Activated naive CD4-positive, alpha-beta T cell treated with anti-CD3 and anti-CD28 coated beads, Interleukin-2, amount 50 U/mL, for 24 hours (primary cell): Measurements from ENCODE around the gene SFXN2.
"Not testable (repeated sequence)": the region's sequence is repeated elsewhere in the genome, so short reads cannot be mapped to it uniquely, and the experiment has no call there.

Experiments used
- H3K27ac Mint-ChIP-seq: one replicate; pipeline ENCODE4 v1.8.0; 2021; ENCODE audit warnings: mild to moderate bottlenecking, mixed read lengths
- H3K27me3 Mint-ChIP-seq: one replicate; pipeline ENCODE4 v1.8.0; 2021; ENCODE audit warnings: mixed read lengths
- H3K36me3 Mint-ChIP-seq: one replicate; pipeline ENCODE4 v1.8.0; 2021; ENCODE audit warnings: mixed read lengths
- H3K4me1 Mint-ChIP-seq: one replicate; pipeline ENCODE4 v1.8.0; 2021; ENCODE audit warnings: mixed read lengths
- H3K4me3 Mint-ChIP-seq: one replicate; pipeline ENCODE4 v1.8.0; 2021; ENCODE audit warnings: mild to moderate bottlenecking, mixed read lengths
- H3K9me3 Mint-ChIP-seq: one replicate; pipeline ENCODE4 v1.8.0; 2021; ENCODE audit warnings: mixed read lengths

SFXN2 gene

GRCh38 chr10:102727037-102727818 lies 12.8 kb downstream of the SFXN2 start:
- H3K4me1 Mint-ChIP-seq: peaks cover 5% of the 10 kb centered on the region
- no peak overlapping the region for H3K4me3 Mint-ChIP-seq
- H3K36me3 Mint-ChIP-seq: peaks cover 9% of the 10 kb centered on the region
- H3K9me3 Mint-ChIP-seq: no peaks in the 10 kb centered on the region
- H3K27ac Mint-ChIP-seq: no peak overlapping the region
- H3K27me3 Mint-ChIP-seq: no peaks in the 10 kb centered on the region

- H3K27ac Mint-ChIP-seq: no peak overlapping the region
- H3K4me1 Mint-ChIP-seq: peaks cover 4% of the 10 kb centered on the region
- H3K27me3 Mint-ChIP-seq: no peaks in the 10 kb centered on the region
- no peaks in the 10 kb centered on the region for H3K9me3 Mint-ChIP-seq
- no peak overlapping the region for H3K4me3 Mint-ChIP-seq
- H3K36me3 Mint-ChIP-seq: peaks cover 5% of the 10 kb centered on the region
These were observed 14.9 kb downstream of the SFXN2 start for GRCh38 chr10:102729029-102730026.

GRCh38 chr10:102731222-102731800 lies 16.9 kb downstream of the SFXN2 start:
- Mint-ChIP-seq H3K27me3 (no peaks in the 10 kb centered on the region), H3K27ac (no peak overlapping the region), H3K4me3 (no peak overlapping the region), H3K4me1 (peaks cover 4% of the 10 kb centered on the region), H3K9me3 (no peaks in the 10 kb centered on the region), H3K36me3 (peaks cover 3% of the 10 kb centered on the region)

- Mint-ChIP-seq H3K9me3 (no peaks in the 10 kb centered on the region), H3K27ac (peak overlapping the region; percentile 23), H3K27me3 (no peaks in the 10 kb centered on the region), H3K36me3 (peaks cover 3% of the 10 kb centered on the region), H3K4me3 (no peak overlapping the region), H3K4me1 (peaks cover 4% of the 10 kb centered on the region)
These were observed 18.2 kb downstream of the SFXN2 start for GRCh38 chr10:102732661-102733060.

- no peaks in the 10 kb centered on the region for H3K27me3 Mint-ChIP-seq
- H3K4me3 Mint-ChIP-seq: no peak overlapping the region
- no peak overlapping the region for H3K27ac Mint-ChIP-seq
- H3K36me3 Mint-ChIP-seq: peaks cover 2% of the 10 kb centered on the region
- H3K4me1 Mint-ChIP-seq: no peaks in the 10 kb centered on the region
- no peaks in the 10 kb centered on the region for H3K9me3 Mint-ChIP-seq
These were observed 20.7 kb downstream of the SFXN2 start for GRCh38 chr10:102735065-102735562.

DNA sequence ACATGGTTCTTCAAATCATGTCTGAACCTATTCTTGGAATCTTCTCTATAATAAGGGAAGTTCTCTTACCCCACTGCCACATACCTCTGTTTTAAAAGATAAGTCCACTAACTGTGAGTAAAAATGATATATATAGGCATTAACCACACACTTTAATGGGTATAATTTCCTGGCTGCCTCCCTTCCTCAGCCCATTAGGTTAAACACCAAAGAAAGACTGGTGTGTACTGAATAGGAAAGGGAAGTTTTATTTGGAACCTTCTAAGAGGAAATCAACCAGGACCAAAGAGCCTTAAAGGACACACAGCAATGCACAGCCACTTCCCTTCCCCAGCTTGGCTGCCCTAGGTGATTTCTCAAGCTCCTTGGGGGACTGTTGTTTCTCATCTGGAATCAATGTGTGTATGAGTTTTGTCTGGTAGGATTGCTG lies 24.3 kb downstream of the SFXN2 start:
- Mint-ChIP-seq H3K4me1 (peaks cover 11% of the 10 kb centered on the region), H3K36me3 (peaks cover 2% of the 10 kb centered on the region), H3K4me3 (no peak overlapping the region), H3K9me3 (peaks cover 6% of the 10 kb centered on the region), H3K27me3 (no peaks in the 10 kb centered on the region), H3K27ac (no peak overlapping the region)

DNA sequence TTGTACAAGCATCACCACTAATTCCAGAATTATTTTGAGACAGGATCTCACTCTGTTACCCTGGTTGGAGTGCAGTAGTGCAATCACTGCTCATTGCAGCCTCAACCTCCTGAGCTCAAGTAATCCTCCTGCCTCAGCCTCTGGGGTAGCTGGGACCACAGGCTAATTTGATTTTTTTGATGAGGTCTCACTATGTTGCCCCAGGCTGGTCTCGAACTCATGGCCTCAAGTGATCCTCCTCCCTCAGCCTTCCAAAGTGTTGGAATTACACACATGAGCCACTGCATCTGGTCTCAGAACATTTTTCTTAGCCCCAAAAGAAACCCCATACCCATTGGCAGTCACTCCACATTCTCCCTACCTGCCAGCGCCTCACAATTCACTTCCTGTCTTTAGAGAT lies 25.8 kb downstream of the SFXN2 start:
- H3K27ac Mint-ChIP-seq: no peak overlapping the region
- H3K4me3 Mint-ChIP-seq: no peak overlapping the region
- no peaks in the 10 kb centered on the region for H3K27me3 Mint-ChIP-seq
- H3K9me3 Mint-ChIP-seq: peaks cover 6% of the 10 kb centered on the region
- H3K36me3 Mint-ChIP-seq: no peaks in the 10 kb centered on the region
- H3K4me1 Mint-ChIP-seq: peaks cover 24% of the 10 kb centered on the region

DNA sequence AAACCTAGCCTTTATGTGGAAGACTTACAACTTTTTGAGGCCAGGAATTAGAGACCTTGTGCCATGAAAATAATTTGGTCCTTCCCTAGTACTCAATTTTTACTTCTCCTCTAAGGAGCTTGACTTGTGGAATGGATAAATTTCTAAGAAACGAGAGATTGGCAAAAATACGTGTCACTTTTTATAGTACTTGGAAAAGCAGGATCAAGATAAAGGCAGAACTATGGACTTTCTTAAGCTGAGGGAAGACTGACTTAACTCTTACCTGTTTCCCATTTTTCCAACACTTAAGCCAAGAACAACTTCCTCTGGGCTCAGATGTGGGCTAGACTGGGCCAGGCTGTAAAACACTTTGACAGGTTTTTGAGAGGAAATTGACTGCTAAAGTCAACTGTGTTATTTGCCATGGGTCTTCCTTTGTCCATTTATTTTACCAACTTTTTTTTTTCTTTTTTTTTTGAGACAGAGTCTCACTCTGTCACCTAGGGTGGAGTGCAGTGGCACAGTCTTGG lies 27.3 kb downstream of the SFXN2 start:
- H3K36me3 Mint-ChIP-seq: no peaks in the 10 kb centered on the region
- H3K4me1 Mint-ChIP-seq: peaks cover 39% of the 10 kb centered on the region
- H3K9me3 Mint-ChIP-seq: peaks cover 6% of the 10 kb centered on the region
- no peak overlapping the region for H3K27ac Mint-ChIP-seq
- no peak overlapping the region for H3K4me3 Mint-ChIP-seq
- no peaks in the 10 kb centered on the region for H3K27me3 Mint-ChIP-seq

DNA sequence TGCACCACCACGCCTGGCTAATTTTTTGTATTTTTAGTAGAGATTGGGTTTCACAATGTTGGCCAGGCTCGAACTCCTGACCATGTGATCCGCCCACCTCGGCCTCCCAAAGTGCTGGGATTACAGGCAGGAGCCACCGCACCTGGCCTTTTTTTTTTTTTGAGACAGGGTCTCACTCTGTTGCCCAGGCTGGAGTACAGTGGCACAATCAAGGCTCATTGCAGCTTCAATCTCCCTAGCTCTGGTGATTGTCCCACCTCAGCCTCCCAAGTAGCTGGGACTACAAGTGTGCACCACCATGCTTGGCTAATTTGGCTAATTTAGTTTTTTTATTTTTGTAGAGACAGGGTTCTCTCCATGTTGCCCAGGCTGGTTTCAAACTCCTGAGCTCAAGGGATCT lies 27.9 kb downstream of the SFXN2 start:
- H3K27me3 Mint-ChIP-seq, H3K27ac Mint-ChIP-seq, H3K9me3 Mint-ChIP-seq, H3K36me3 Mint-ChIP-seq, H3K4me3 Mint-ChIP-seq: not testable (repeated sequence)
- peaks cover 41% of the 10 kb centered on the region for H3K4me1 Mint-ChIP-seq

DNA sequence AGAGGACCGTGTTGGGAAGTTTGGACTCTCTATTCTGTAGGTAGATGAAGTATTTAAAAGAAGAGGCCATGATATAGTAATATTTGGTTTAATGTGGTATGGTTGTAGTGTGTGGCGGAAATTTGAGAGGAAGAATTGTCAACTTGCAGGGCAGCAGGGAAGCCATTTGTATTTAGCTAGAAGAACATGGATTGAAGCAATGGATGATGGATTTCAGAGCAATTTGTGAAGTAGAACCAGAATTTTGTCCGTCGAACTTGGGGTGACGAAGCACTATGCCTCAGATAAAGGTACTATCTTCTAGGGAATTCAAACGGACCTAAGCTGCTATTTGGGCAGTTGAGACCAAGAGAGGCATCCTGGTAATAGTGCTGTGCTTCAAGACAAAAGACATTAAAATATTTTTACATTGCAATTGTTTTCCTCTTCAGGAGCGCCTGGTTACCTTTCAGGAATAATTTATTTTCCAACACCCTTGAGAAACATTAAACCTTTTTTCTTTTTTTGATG lies 28.7 kb downstream of the SFXN2 start:
- H3K27me3 Mint-ChIP-seq: no peaks in the 10 kb centered on the region
- peaks cover 42% of the 10 kb centered on the region for H3K4me1 Mint-ChIP-seq
- H3K9me3 Mint-ChIP-seq: peaks cover 6% of the 10 kb centered on the region
- H3K36me3 Mint-ChIP-seq: no peaks in the 10 kb centered on the region
- peak overlapping the region; percentile 90 for H3K4me3 Mint-ChIP-seq
- H3K27ac Mint-ChIP-seq: peak overlapping the region; percentile 95

DNA sequence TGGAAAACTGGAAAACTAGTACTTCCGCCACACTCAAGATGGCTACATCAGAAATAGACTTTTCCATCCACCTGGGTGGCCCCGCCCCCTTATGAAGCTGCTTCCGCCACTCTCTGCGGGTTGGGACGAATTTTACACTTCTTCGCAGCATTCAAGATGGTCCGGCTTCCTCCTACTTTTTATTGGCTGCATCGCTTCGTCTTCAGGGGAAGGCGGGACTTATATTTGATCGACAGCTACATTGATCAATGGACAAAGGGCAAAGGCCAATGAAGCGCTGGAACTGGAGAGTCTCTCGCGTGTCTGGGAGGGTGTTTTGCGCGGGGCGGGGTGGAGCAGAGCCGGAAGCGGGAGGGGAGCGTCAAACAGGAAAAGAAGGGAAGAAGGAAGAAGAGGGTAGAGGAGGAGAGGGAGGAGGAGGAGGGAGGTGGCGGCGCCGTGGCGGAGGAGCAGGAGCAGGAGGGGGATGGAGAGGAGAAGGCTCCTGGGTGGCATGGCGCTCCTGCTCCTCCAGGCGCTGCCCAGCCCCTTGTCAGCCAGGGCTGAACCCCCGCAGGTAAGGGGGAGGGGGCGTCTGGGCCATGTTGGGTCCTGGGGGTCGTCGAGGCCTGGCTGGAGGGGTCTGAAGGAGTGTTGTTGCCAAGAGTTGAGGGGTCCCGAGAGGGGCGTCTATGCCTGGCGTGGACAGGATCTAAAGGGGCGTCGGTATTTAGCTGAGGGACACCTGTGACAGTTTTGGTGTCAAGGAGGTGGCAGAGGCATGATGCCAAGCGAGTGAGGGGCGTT lies 29.3 kb downstream of the SFXN2 start, which contains the start of gene WBP1L:
TSS of gene WBP1L (plus strand) at position 361 of the 786 bp plus-strand sequence. CDS start at position 467, 106 bp downstream.
- Mint-ChIP-seq H3K9me3 (peaks cover 6% of the 10 kb centered on the region), H3K27ac (peak within 1 kb of the TSS; percentile 95), H3K36me3 (peaks cover 4% of the 10 kb centered on the region), H3K27me3 (no peaks in the 10 kb centered on the region), H3K4me3 (peak within 1 kb of the TSS; percentile 90), H3K4me1 (peaks cover 49% of the 10 kb centered on the region)

DNA sequence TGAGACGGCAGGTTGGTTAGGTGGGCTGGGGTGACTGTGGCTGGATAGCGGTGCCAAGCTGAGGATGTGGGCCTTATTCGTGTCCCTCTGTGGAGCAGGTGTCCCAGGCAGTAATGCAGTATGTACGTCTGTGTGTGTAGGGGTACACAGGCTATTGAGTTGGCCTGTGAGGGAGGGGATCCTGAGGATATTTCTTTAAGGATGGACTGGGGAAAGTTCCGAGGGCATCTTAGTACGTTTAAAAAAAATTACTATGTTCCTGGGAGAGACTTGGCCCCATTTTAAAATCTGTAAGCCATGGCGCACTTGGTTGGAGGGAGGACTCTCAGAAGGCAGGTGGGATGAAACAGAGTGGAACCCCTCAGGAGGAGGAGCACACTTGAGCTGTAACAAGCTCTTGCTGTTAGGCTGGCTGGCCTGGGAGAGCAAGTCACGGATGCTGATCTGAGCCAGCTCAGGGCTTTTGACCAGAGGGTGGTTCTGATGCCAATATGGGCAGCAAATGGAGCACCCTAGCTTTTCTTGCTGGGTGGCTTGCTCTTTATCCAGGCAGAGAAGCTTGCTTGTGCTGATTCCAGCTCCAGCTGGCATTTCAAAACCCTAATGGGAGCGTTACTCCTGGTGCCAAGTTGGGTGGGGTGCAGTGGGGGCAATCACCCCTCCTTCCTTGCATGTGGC lies 30.1 kb downstream of the SFXN2 start:
- H3K4me3 Mint-ChIP-seq: peak overlapping the region; percentile 90
- peaks cover 6% of the 10 kb centered on the region for H3K9me3 Mint-ChIP-seq
- H3K4me1 Mint-ChIP-seq: peaks cover 51% of the 10 kb centered on the region
- H3K36me3 Mint-ChIP-seq: peaks cover 4% of the 10 kb centered on the region
- peak overlapping the region; percentile 81 for H3K27ac Mint-ChIP-seq
- no peaks in the 10 kb centered on the region for H3K27me3 Mint-ChIP-seq

DNA sequence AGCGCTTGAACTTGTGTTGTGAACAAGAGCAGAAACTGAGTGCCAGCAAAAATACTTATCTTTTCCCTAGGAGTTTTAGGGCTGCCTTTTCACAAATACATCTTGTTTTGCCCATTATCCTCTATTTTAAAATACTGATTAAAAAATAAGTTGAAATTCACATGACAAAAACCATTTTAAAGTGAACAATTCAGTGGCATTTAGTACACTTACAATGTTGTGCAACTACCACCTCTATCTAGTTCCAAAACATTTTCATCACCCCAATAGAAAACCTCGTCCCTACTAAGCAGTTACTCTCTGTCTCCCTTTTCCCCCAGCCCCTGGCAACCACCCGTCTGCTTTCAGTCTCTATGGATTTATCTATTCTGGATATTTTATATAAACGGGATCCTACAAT lies 30.7 kb downstream of the SFXN2 start:
- Mint-ChIP-seq H3K36me3 (peaks cover 4% of the 10 kb centered on the region), H3K27ac (peak overlapping the region; percentile 33), H3K4me1 (peaks cover 51% of the 10 kb centered on the region), H3K4me3 (peak overlapping the region; percentile 90), H3K27me3 (no peaks in the 10 kb centered on the region), H3K9me3 (peaks cover 6% of the 10 kb centered on the region)
